CD8-positive, alpha-beta memory T cell (primary cell): ENCODE measurements around the gene OR8A1. TPM values are rescaled to one million over a fixed set of nuclear protein-coding genes. Genes with fewer than 3 reads are reported as not detected.
A peak's percentile ranks its signal among the peaks of the same experiment; 100 is the strongest.

Experiments
- CTCF ChIA-PET: fragments of 350-600 bp; sonication (Branson Sonifier 250); formaldehyde crosslinking; loops from one replicate; lab custom pipeline; 2021; ENCODE audit warnings: antibody characterized with exemption; lab: Charles Lee
- POLR2A ChIA-PET: fragments of 350-600 bp; sonication (Branson Sonifier 250); formaldehyde crosslinking; loops from one replicate; lab custom pipeline; 2021; ENCODE audit warnings: antibody characterized with exemption; lab: Charles Lee
- DNase-seq, 5 donors: peaks; one replicate each; pipeline versions ENCODE4 v3.0.0 to v3.0.0-alpha.2; 2020 to 2022; ENCODE audit warnings: mixed read lengths in 1 of 5
- H3K27ac ChIP-seq: one replicate; pipeline ENCODE4 v1.7.0; 2013; ENCODE audit warnings: low read depth, mild to moderate bottlenecking, low read length, moderate library complexity
- H3K27me3 ChIP-seq: 2 replicates; pipeline ENCODE4 v1.7.0; 2013; ENCODE audit warnings: low read length, mild to moderate bottlenecking; ENCODE audit not compliant: insufficient read depth, poor library complexity, severe bottlenecking
- H3K36me3 ChIP-seq: 2 replicates; pipeline ENCODE4 v1.7.0; 2013; ENCODE audit warnings: mild to moderate bottlenecking, low read length, moderate library complexity; ENCODE audit not compliant: insufficient read depth
- H3K4me1 ChIP-seq: 2 replicates; pipeline ENCODE4 v1.7.0; 2013; ENCODE audit warnings: mild to moderate bottlenecking, low read length, moderate library complexity; ENCODE audit not compliant: insufficient read depth
- H3K4me3 ChIP-seq: 2 replicates; pipeline ENCODE4 v1.7.0; 2013; ENCODE audit warnings: mild to moderate bottlenecking, low read length
- H3K9me3 ChIP-seq: 2 replicates; pipeline ENCODE4 v1.7.0; 2013; ENCODE audit warnings: mild to moderate bottlenecking, low read length
- H3K27ac Mint-ChIP-seq, 8 donors: one replicate each; pipeline ENCODE4 v1.8.0; 2020 to 2021; ENCODE audit warnings: mixed read lengths in 8 of 8, mild to moderate bottlenecking in 6 of 8, inconsistent platforms in 3 of 8, moderate library complexity in 3 of 8
- H3K27me3 Mint-ChIP-seq, 2 donors: one replicate each; pipeline ENCODE4 v1.8.0; 2020 to 2021; ENCODE audit warnings: mixed read lengths in 2 of 2, mild to moderate bottlenecking in 1 of 2, moderate library complexity in 1 of 2
- H3K36me3 Mint-ChIP-seq, 3 donors: one replicate each; pipeline ENCODE4 v1.8.0; 2020 to 2021; ENCODE audit warnings: mixed read lengths in 3 of 3, inconsistent platforms in 1 of 3, mild to moderate bottlenecking in 1 of 3
- H3K4me1 Mint-ChIP-seq, 3 donors: one replicate each; pipeline ENCODE4 v1.8.0; 2020 to 2021; ENCODE audit warnings: mixed read lengths in 3 of 3, inconsistent platforms in 1 of 3, mild to moderate bottlenecking in 1 of 3
- H3K4me3 Mint-ChIP-seq, 7 donors: one replicate each; pipeline ENCODE4 v1.8.0; 2020 to 2021; ENCODE audit warnings: mixed read lengths in 7 of 7, mild to moderate bottlenecking in 6 of 7, moderate library complexity in 4 of 7, inconsistent platforms in 2 of 7
- H3K9me3 Mint-ChIP-seq, 5 donors: one replicate each; pipeline ENCODE4 v1.8.0; 2020 to 2022; ENCODE audit warnings: mixed read lengths in 5 of 5, mild to moderate bottlenecking in 3 of 5, moderate library complexity in 2 of 5, inconsistent platforms in 1 of 5
- polyA plus RNA-seq: library from polyadenylated mRNA; unstranded; fragments of 300-500 nt; fragmentation: Illumina TruSeq; gene quantifications from one replicate; pipeline ENCODE4 v1.2.3, GENCODE V29; 2021
- total RNA-seq, 2 experiments: library from RNA; stranded (reverse); gene quantifications; one replicate each; pipeline ENCODE4 v1.2.3, GENCODE V29; 2021

Gene OR8A1
- total and polyA plus RNA-seq, 3 experiments from 2014 or later = not detected

DNA sequence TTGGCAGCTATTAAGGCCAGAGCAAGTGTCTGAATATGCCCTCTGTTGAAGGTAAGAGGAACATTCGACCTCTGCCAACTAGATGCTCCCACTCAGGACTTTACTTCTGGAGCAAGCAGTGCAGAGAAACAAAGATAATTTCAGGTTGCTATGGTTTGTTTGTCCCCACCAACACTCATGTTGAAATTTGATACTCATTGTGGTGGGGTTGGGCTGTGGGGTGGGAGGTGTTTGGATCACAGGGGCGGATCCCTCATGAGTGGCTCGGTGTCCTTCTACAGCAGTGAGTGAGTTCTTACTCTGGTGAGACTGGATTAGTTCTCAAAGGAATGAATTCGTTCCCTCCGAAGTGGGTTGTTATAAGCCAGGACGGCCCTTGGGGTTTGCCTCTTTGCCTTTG lies 12.0 kb downstream of the OR8A1 start:
- Mint-ChIP-seq H3K4me1 (no peaks in the 10 kb centered on the region), H3K36me3 (no peaks in the 10 kb centered on the region), H3K9me3 (no peaks in the 10 kb centered on the region), H3K27ac (no peak overlapping the region), H3K4me3 (peak overlapping the region in 1 of 7 donors; percentile 15), H3K27me3 (peaks cover 6 to 15% of the 10 kb centered on the region in 2 donors)
- no peak for DNase-seq
- Histone ChIP-seq H3K4me3 (no peak overlapping the region), H3K27me3 (no peaks in the 10 kb centered on the region), H3K9me3 (no peaks in the 10 kb centered on the region), H3K27ac (no peak overlapping the region), H3K4me1 (no peaks in the 10 kb centered on the region), H3K36me3 (no peaks in the 10 kb centered on the region)
- ChIA-PET POLR2A (no interaction called here), CTCF (interaction anchor here (1.6 kb wide), 1 partner anchor 9 kb away, joined by 3 read pairs; no protein-coding TSS in a partner anchor)

DNA sequence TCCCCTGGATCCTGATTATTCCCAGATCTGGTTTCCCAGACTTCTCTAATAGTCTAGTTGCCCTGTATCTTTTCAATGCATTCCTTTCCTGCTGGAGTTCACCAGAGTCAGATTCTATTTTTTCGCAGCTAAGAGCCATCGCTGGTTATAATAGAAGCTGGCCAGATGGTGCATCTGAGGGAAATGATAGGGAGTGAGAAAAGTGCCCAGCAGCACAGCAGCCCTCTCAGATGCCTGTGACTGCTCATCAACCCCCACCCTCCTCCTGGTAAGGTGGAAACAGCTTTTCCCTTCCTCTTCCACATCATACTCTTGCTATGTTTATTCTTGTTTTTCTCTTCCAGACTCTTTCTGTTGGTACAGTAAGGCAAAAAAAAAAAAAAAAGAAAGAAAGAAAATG lies 12.8 kb downstream of the OR8A1 start:
- no peak for DNase-seq

DNA sequence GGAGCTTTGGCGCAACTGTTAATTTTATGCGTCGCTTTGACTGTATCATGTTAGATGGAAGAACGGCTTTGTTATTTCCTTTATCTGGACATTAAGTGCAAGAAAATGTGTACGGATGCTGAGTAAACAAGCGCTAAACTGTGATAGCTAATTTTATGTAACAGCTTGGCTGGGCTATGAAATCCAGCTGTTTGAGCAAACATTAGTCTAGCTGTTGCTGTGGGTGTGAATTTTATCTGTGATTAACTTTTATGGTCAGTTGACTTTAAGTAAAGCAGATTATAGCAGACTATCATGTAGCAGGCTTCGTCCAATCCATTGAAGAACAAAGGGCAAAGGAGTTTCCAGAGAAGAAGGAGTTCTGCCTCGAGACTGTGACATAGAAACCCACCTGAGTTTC lies 14.0 kb downstream of the OR8A1 start:
- DNase-seq = no peak
- Mint-ChIP-seq H3K4me3 (no peak overlapping the region), H3K9me3 (no peaks in the 10 kb centered on the region), H3K27ac (no peak overlapping the region), H3K27me3 (peaks cover 12 to 29% of the 10 kb centered on the region in 2 donors), H3K36me3 (no peaks in the 10 kb centered on the region), H3K4me1 (no peaks in the 10 kb centered on the region)
- no peak overlapping the region for H3K27ac ChIP-seq
- no peaks in the 10 kb centered on the region for H3K9me3 ChIP-seq
- no peaks in the 10 kb centered on the region for H3K36me3 ChIP-seq
- H3K4me1 ChIP-seq = no peaks in the 10 kb centered on the region
- H3K4me3 ChIP-seq = no peak overlapping the region
- ChIA-PET CTCF (no interaction called here), POLR2A (no interaction called here)
- H3K27me3 ChIP-seq = no peaks in the 10 kb centered on the region

More for the DNA sequence above, 12.8 kb downstream of the OR8A1 start:
- ChIA-PET POLR2A (no interaction called here), CTCF (interaction anchor here (1.6 kb wide), 1 partner anchor 10 kb away, joined by 3 read pairs; no protein-coding TSS in a partner anchor)
- no peaks in the 10 kb centered on the region for H3K4me1 ChIP-seq
- Mint-ChIP-seq H3K4me1 (no peaks in the 10 kb centered on the region), H3K36me3 (no peaks in the 10 kb centered on the region), H3K27ac (no peak overlapping the region), H3K27me3 (peaks cover 11 to 22% of the 10 kb centered on the region in 2 donors), H3K4me3 (no peak overlapping the region), H3K9me3 (no peaks in the 10 kb centered on the region)
- H3K36me3 ChIP-seq = no peaks in the 10 kb centered on the region
- H3K9me3 ChIP-seq = no peaks in the 10 kb centered on the region
- no peak overlapping the region for H3K27ac ChIP-seq
- no peak overlapping the region for H3K4me3 ChIP-seq
- H3K27me3 ChIP-seq = no peaks in the 10 kb centered on the region

DNA sequence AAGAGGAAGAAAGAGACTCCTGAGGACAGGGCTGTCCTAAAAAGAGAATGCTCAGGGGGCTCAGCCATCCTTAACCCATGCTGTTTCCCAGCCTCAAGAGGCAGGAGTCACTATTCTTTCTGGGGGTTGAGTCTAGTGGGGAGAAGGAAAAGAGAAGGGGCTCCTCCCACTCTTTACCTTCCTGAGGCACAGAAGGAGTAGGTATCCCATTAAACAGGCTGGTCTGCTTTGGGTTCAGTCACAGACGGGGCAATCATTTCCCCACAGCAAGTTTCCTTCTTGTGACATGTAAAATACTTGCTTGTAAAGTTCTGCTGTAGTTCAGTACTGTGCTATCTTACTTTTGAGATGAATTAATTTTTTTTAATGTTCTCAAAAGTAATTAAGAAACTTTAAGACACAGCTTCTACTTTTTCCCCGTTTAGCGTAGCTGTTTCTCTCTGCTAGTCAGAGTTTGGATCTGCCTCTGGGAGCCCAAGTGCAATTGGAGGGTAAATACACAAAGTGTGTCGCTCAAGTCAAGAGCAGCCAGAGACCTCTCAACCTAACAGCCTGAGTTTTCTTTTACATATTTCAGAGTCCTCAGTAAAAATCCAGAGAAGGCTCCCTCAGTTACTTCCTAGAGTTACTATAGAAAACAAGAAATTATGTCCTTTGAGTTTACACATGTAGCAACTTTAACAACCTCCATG lies 15.0 kb downstream of the OR8A1 start:
- ChIA-PET POLR2A (no interaction called here), CTCF (no interaction called here)
- no peaks in the 10 kb centered on the region for H3K4me1 Mint-ChIP-seq
- peaks cover 12 to 30% of the 10 kb centered on the region in 2 donors for H3K27me3 Mint-ChIP-seq
- no peak overlapping the region for H3K27ac Mint-ChIP-seq
- Histone ChIP-seq H3K4me1 (no peaks in the 10 kb centered on the region), H3K4me3 (no peak overlapping the region), H3K36me3 (no peaks in the 10 kb centered on the region), H3K27ac (no peak overlapping the region), H3K27me3 (no peaks in the 10 kb centered on the region), H3K9me3 (no peaks in the 10 kb centered on the region)
- DNase-seq = no peak
- no peaks in the 10 kb centered on the region for H3K36me3 Mint-ChIP-seq
- no peak overlapping the region for H3K4me3 Mint-ChIP-seq
- H3K9me3 Mint-ChIP-seq = no peaks in the 10 kb centered on the region

DNA sequence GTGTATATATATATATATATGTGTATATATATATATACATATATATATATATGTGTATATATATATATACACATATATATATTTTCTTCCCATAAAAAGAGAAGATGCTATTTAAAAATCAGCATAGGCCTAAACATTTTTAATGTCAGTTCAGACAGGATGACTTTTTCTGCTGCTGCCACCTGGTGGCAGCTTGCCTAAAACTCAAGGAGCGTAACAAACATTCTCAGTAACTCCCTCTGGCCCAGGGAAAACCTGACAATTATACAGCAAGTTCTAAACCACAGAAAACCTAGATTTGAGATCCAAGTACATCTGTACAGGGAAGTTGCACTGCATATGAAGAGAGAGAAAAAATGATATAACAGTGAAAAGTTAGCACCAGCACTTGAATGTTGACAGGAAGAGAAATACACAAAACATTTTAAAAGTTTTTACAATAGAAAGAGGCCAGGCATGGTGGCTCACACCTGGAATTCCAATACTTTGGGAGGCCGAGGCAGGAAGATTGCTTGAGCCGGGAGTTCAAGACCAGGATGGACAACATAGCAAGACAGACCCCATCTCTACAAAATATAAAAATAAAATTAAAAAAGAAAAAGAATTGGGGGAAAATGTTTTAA lies 16.6 kb downstream of the OR8A1 start:
- H3K4me1 Mint-ChIP-seq = no peaks in the 10 kb centered on the region
- POLR2A ChIA-PET = no interaction called here

DNA sequence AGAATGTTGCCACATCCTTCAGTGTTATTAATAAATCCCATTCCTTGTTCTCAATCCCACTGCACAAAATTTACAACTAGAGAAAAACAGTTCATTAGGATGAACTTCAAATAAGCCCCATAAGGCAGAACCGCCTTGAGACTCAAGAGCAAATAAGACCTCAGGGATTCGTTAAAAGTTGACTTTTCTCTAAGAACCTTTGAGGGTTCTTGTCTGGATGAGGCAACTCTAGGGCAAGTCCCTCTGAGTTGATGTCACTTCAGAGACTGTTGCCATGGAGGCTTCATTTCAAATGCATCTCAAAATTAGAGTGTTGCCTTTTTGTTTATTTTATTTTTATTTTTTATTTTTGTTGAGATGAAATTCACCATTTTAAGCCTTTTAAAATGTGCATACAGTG lies 21.6 kb downstream of the OR8A1 start:
- Histone ChIP-seq H3K36me3 (no peaks in the 10 kb centered on the region), H3K4me1 (no peaks in the 10 kb centered on the region), H3K27ac (no peak overlapping the region), H3K4me3 (no peak overlapping the region), H3K9me3 (no peaks in the 10 kb centered on the region), H3K27me3 (no peaks in the 10 kb centered on the region)
- Mint-ChIP-seq H3K9me3 (no peaks in the 10 kb centered on the region), H3K4me1 (no peaks in the 10 kb centered on the region), H3K4me3 (no peak overlapping the region), H3K36me3 (no peaks in the 10 kb centered on the region), H3K27me3 (peaks cover 18 to 50% of the 10 kb centered on the region in 2 donors), H3K27ac (no peak overlapping the region)
- ChIA-PET CTCF (no interaction called here), POLR2A (no interaction called here)
- DNase-seq = no peak

More for the DNA sequence above, 16.6 kb downstream of the OR8A1 start:
- Mint-ChIP-seq H3K27ac (no peak overlapping the region), H3K36me3 (no peaks in the 10 kb centered on the region), H3K27me3 (peaks cover 15 to 34% of the 10 kb centered on the region in 2 donors), H3K4me3 (no peak overlapping the region), H3K9me3 (no peaks in the 10 kb centered on the region)
- no peaks in the 10 kb centered on the region for H3K9me3 ChIP-seq
- H3K36me3 ChIP-seq = no peaks in the 10 kb centered on the region
- H3K27me3 ChIP-seq = no peaks in the 10 kb centered on the region
- peak in 3 of 5 donors; percentile 8 to 20 (median 10) for DNase-seq
- no peaks in the 10 kb centered on the region for H3K4me1 ChIP-seq
- H3K4me3 ChIP-seq = no peak overlapping the region
- CTCF ChIA-PET = interaction anchor here (0.7 to 1.2 kb wide), 2 partner anchors 515 to 517 kb away, joined by 4 to 5 read pairs; no protein-coding TSS in a partner anchor
- no peak overlapping the region for H3K27ac ChIP-seq

DNA sequence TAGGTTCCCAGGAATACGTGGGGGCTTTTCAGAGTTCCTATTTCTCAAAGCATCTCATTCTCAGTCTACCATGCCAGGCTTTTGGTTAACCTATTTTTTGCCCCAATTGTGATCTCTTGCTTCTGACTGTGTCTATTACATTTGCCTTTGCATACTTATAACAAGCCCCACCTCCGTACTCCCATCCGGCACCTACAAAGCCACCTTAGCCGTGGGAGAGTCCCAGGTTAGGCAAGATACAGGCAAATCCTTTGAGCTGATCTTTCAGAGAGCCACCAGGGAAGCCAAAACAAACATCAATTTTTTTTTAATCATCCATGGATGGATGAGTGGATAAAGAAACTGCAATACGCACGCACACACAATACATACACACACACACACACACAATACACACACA lies 22.8 kb downstream of the OR8A1 start:
- H3K4me3 Mint-ChIP-seq = no peak overlapping the region
- no peaks in the 10 kb centered on the region for H3K4me1 Mint-ChIP-seq
- no peaks in the 10 kb centered on the region for H3K9me3 Mint-ChIP-seq
- POLR2A ChIA-PET = interaction anchor here (0.6 kb wide), 1 partner anchor 314 kb away, joined by 7 read pairs; no protein-coding TSS in a partner anchor
- H3K4me1 ChIP-seq = no peaks in the 10 kb centered on the region
- H3K27me3 ChIP-seq = peaks cover 5% of the 10 kb centered on the region
- H3K4me3 ChIP-seq = no peak overlapping the region
- H3K36me3 ChIP-seq = no peaks in the 10 kb centered on the region
- H3K27me3 Mint-ChIP-seq = peaks cover 14 to 50% of the 10 kb centered on the region in 2 donors
- H3K9me3 ChIP-seq = no peaks in the 10 kb centered on the region
- DNase-seq = no peak
- no peaks in the 10 kb centered on the region for H3K36me3 Mint-ChIP-seq
- no peak overlapping the region for H3K27ac ChIP-seq
- CTCF ChIA-PET = no interaction called here
- peak overlapping the region in 1 of 8 donors; percentile 10 for H3K27ac Mint-ChIP-seq

DNA sequence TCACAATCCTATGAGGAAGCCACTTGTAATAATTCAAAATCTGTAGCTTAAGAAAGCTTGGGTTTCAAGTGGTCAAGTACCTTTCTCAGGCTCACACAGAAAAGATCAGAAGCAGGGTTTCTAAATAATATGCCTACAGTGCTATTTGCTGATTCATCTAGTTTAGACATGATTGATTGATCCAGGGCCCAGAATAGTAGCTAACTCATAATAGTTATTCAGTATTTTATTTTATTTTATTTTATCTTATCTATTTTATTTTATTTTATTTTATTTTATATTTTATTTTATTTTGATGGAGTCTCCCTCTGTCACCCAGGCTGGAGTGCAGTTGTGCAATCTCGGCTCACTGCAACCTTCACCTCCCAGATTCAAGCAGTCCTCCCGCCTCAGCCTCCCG lies 25.5 kb downstream of the OR8A1 start:
- peaks cover 0 to 1% (median 0%) of the 10 kb centered on the region in 5 donors for H3K9me3 Mint-ChIP-seq

More for the DNA sequence above, 25.5 kb downstream of the OR8A1 start:
- Mint-ChIP-seq H3K4me1 (no peaks in the 10 kb centered on the region), H3K27ac (no peak overlapping the region), H3K36me3 (peaks cover 0 to 7% (median 0%) of the 10 kb centered on the region in 3 donors), H3K4me3 (no peak overlapping the region), H3K27me3 (peaks cover 12 to 48% of the 10 kb centered on the region in 2 donors)
- no peak overlapping the region for H3K27ac ChIP-seq
- ChIA-PET CTCF (no interaction called here), POLR2A (no interaction called here)
- no peaks in the 10 kb centered on the region for H3K4me1 ChIP-seq
- no peaks in the 10 kb centered on the region for H3K9me3 ChIP-seq
- no peak overlapping the region for H3K4me3 ChIP-seq
- no peak for DNase-seq
- no peaks in the 10 kb centered on the region for H3K36me3 ChIP-seq
- peaks cover 8% of the 10 kb centered on the region for H3K27me3 ChIP-seq
